Tibial nerve (tissue), 4 donors: ENCODE measurements around the gene SRPK3. TPM values are rescaled to one million over a fixed set of nuclear protein-coding genes. Genes with fewer than 3 reads are reported as not detected.

ENCODE experiments used
- DNase-seq, 2 donors: peaks; one replicate each; pipeline ENCODE4 v3.0.0-alpha.2; 2019; ENCODE audit warnings: low spot score in 2 of 2
- H3K27ac ChIP-seq, 4 donors: fragments of 200-600 bp; sonication (generic) in 3 of 4; one replicate each; pipeline ENCODE4 v1.5.1; 2017 to 2019; ENCODE audit warnings: mild to moderate bottlenecking in 1 of 4
- H3K27me3 ChIP-seq, 2 donors: fragments of 200-600 bp; sonication (generic) in 1 of 2; one replicate each; pipeline versions ENCODE4 v1.5.1 to v1.6.0; 2017 to 2019
- H3K36me3 ChIP-seq, 3 donors: fragments of 200-600 bp; sonication (generic); one replicate each; pipeline ENCODE4 v1.5.1; 2018 to 2019
- H3K4me1 ChIP-seq, 4 donors: fragments of 200-600 bp; sonication (generic) in 3 of 4; one replicate each; pipeline ENCODE4 v1.5.1; 2017 to 2019
- H3K4me3 ChIP-seq, 4 donors: fragments of 200-600 bp; sonication (generic) in 3 of 4; one replicate each; pipeline ENCODE4 v1.5.1; 2017 to 2019; ENCODE audit warnings: mild to moderate bottlenecking in 1 of 4, moderate library complexity in 1 of 4
- H3K9me3 ChIP-seq, 4 donors: fragments of 200-600 bp; sonication (generic) in 3 of 4; one replicate each; pipeline ENCODE4 v1.5.1; 2017 to 2019
- EP300 ChIP-seq, 2 donors: sonication (generic); formaldehyde crosslinking; IDR thresholded peaks; one replicate each; pipeline ENCODE4 v1.6.1; 2017; ENCODE audit warnings: antibody characterized with exemption in 2 of 2, mild to moderate bottlenecking in 1 of 2
- POLR2A ChIP-seq, 2 donors: fragments of 450-650 bp; IDR thresholded peaks; one replicate each; pipeline ENCODE4 v1.6.1; 2017; ENCODE audit warnings: antibody characterized with exemption in 2 of 2, mild to moderate bottlenecking in 2 of 2, moderate library complexity in 2 of 2
- WGBS, 2 donors: methylation state at CpG; one replicate each; pipeline ENCODE4 v1.1.5; 2018; 5-methylcytosine and 5-hydroxymethylcytosine counted together
- total RNA-seq, 4 donors: library from RNA; depleted of rRNA; stranded (reverse); fragments of >200 nt; gene quantifications; one replicate each; pipeline ENCODE4 v1.1.0, GENCODE V29; 2016
- TF ChIP-seq, protein P1 (sequence below), 5 experiments: fragments of 200-600 bp in 3 of 5; fragments of 450-650 bp in 2 of 5; sonication (generic) in 3 of 5; IDR thresholded peaks; one replicate each; pipeline ENCODE4 v1.5.1; 2016 to 2019; ENCODE audit warnings: antibody characterized with exemption in 5 of 5, mild to moderate bottlenecking in 3 of 5, moderate library complexity in 2 of 5

Gene SRPK3
- total RNA-seq, 4 donors from 2014 or later = 0.87 to 5.1 (median 1.4) TPM

DNA sequence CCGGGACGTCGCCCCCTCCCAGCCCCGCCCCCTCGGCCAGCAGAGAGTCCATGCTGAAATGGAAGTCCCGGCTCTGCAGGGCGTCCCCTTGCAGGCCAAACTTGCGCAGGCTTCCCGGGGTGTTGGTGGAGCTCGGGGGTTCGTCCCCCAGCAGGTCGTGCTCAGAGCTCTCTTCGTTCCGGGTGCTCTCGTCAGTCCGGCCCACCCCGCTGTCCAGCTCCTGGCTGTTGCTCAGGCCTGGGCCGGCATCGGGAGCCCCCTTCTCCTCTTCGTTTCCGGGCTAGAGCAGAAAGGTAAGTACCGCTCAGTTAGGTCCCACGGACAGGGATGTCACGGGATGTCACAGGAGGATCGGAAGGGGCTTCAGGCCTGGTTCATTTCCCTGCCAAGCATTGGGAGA lies 23.8 kb downstream of the SRPK3 start:
- no peak overlapping the region for H3K4me3 ChIP-seq
- H3K9me3 ChIP-seq = no peaks in the 10 kb centered on the region
- no peaks in the 10 kb centered on the region for H3K4me1 ChIP-seq
- 92 to 93% methylated on average over 12 to 25 of the region's 25 CpGs for WGBS, 2 donors
- H3K36me3 ChIP-seq = peaks cover 0 to 8% (median 0%) of the 10 kb centered on the region in 3 donors
- TF ChIP-seq POLR2A (IDR thresholded peaks at IDR 0.05) (no peak), EP300 (IDR thresholded peaks at IDR 0.05) (no peak)
- TF ChIP-seq, protein P1, sequence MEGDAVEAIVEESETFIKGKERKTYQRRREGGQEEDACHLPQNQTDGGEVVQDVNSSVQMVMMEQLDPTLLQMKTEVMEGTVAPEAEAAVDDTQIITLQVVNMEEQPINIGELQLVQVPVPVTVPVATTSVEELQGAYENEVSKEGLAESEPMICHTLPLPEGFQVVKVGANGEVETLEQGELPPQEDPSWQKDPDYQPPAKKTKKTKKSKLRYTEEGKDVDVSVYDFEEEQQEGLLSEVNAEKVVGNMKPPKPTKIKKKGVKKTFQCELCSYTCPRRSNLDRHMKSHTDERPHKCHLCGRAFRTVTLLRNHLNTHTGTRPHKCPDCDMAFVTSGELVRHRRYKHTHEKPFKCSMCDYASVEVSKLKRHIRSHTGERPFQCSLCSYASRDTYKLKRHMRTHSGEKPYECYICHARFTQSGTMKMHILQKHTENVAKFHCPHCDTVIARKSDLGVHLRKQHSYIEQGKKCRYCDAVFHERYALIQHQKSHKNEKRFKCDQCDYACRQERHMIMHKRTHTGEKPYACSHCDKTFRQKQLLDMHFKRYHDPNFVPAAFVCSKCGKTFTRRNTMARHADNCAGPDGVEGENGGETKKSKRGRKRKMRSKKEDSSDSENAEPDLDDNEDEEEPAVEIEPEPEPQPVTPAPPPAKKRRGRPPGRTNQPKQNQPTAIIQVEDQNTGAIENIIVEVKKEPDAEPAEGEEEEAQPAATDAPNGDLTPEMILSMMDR (IDR thresholded peaks at IDR 0.05) = no peak
- no peak overlapping the region for H3K27ac ChIP-seq
- DNase-seq = no peak
- H3K27me3 ChIP-seq = no peaks in the 10 kb centered on the region

GRCh38 chrX:153805436-153805835 lies 24.6 kb downstream of the SRPK3 start:
- H3K4me1 ChIP-seq = no peaks in the 10 kb centered on the region
- TF ChIP-seq, protein P1 (IDR thresholded peaks at IDR 0.05) = no peak
- no peak for TF ChIP-seq POLR2A (IDR thresholded peaks at IDR 0.05)
- TF ChIP-seq EP300 (IDR thresholded peaks at IDR 0.05) = no peak
- no peak overlapping the region for H3K4me3 ChIP-seq
- H3K27ac ChIP-seq = no peak overlapping the region
- no peak for DNase-seq
- no peaks in the 10 kb centered on the region for H3K9me3 ChIP-seq
- H3K36me3 ChIP-seq = peaks cover 0 to 8% (median 0%) of the 10 kb centered on the region in 3 donors
- WGBS, 2 donors = 89 to 100% methylated on average over 1 to 13 of the region's 13 CpGs
- no peaks in the 10 kb centered on the region for H3K27me3 ChIP-seq

GRCh38 chrX:153806999-153807575 lies 26.2 kb downstream of the SRPK3 start:
- H3K27me3 ChIP-seq = no peaks in the 10 kb centered on the region
- H3K4me3 ChIP-seq = no peak overlapping the region
- WGBS, 2 donors = 87 to 90% methylated on average over 6 to 21 of the region's 28 CpGs
- H3K27ac ChIP-seq = no peak overlapping the region
- no peaks in the 10 kb centered on the region for H3K4me1 ChIP-seq
- H3K36me3 ChIP-seq = peaks cover 0 to 8% (median 0%) of the 10 kb centered on the region in 3 donors
- TF ChIP-seq POLR2A (IDR thresholded peaks at IDR 0.05) (no peak), EP300 (IDR thresholded peaks at IDR 0.05) (no peak)
- TF ChIP-seq, protein P1 (IDR thresholded peaks at IDR 0.05) = no peak
- no peak for DNase-seq
- H3K9me3 ChIP-seq = no peaks in the 10 kb centered on the region

GRCh38 chrX:153807976-153808375 lies 27.1 kb downstream of the SRPK3 start:
- H3K4me3 ChIP-seq = no peak overlapping the region
- H3K27me3 ChIP-seq = no peaks in the 10 kb centered on the region
- no peaks in the 10 kb centered on the region for H3K4me1 ChIP-seq
- peaks cover 0 to 8% (median 0%) of the 10 kb centered on the region in 3 donors for H3K36me3 ChIP-seq
- no peaks in the 10 kb centered on the region for H3K9me3 ChIP-seq
- WGBS, 2 donors = 88 to 90% methylated on average over 8 to 17 of the region's 19 CpGs
- no peak overlapping the region for H3K27ac ChIP-seq
- DNase-seq = no peak
- TF ChIP-seq EP300 (IDR thresholded peaks at IDR 0.05) = no peak
- no peak for TF ChIP-seq POLR2A (IDR thresholded peaks at IDR 0.05)
- TF ChIP-seq, protein P1 (IDR thresholded peaks at IDR 0.05) = no peak

GRCh38 chrX:153812220-153812619 lies 31.4 kb downstream of the SRPK3 start:
- H3K4me3 ChIP-seq = no peak overlapping the region
- no peaks in the 10 kb centered on the region for H3K4me1 ChIP-seq
- H3K36me3 ChIP-seq = no peaks in the 10 kb centered on the region
- no peak overlapping the region for H3K27ac ChIP-seq
- no peaks in the 10 kb centered on the region for H3K9me3 ChIP-seq
- DNase-seq = no peak
- 53 to 69% methylated on average over 5 to 14 of the region's 14 CpGs for WGBS, 2 donors
- H3K27me3 ChIP-seq = no peaks in the 10 kb centered on the region
- no peak for TF ChIP-seq POLR2A (IDR thresholded peaks at IDR 0.05)
- TF ChIP-seq, protein P1 (IDR thresholded peaks at IDR 0.05) = no peak
- no peak for TF ChIP-seq EP300 (IDR thresholded peaks at IDR 0.05)
